ENCODE results near the gene TAP2.
A peak's percentile ranks its signal among the peaks of the same experiment; 100 is the strongest.
"Not testable (repeated sequence)": the region's sequence is repeated elsewhere in the genome, so short reads cannot be mapped to it uniquely, and the experiment has no call there.

Gene TAP2

DNA sequence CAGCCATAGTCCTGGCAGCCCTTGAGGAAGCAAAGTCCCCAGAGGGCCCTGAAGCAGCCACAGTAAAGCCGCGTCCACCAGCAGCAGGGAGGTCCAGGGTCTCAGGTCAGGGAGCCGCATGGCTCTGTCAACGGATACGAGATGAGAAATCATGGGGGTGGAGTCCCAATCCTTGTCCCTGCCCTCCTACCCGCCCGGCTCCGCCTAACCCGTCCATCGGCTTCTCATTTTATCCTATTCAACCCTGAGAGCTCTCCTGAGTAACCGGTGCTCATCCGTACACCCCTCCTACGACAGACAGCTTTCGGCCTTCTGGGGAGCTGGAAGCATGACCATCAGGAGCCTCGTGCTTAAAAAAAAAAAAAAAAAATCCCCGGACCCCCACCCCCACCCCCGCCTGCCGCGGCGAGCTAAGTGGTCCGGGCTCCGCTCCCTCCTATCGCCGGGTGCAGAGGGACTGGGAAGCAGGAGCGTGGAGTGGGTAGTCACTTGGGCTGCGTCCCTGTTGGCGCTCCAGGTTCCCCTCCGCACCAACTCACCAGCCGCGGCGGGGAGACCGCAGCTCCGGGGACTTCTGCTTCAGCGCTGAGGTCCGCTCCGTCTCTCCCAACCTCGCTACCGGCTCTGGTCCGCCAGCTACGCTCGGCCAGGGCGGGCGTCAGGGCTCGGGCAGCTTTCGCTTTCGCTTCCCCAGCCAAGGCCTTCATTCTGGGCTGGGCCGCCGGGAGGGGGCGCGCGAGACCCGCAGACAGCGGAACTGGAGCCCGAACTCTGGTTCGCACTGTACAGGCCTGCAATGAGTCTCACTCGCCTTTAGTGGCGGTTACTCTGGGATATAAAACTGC, at the start of gene TAP2:
TAP2 (minus strand) TSS at position 626 of the 845 bp plus-strand sequence; CDS start at position 120, 506 bp downstream.
- DNase-seq (ENCODE audit: low spot score): peak; percentile 93

DNA sequence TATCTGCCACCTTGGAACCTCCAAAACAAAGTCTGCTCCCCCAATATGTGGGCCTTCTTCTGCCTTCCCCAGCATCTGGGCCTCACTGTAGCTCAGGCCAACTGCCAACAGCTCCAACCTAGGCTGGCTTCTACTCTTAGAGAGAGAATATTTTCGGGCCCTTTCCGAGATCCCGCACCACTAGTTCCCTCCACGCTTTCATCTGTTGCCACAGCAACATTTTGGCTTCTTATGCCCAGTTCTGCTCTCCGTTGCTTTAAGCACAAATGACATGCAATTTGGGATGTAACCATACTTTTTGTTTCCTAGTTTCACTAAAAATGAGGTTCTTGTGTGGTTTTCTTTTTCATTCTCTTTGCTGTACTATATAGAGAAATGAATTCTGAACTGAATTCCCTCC, 49.1 kb upstream of the TAP2 start:
- no peak for DNase-seq (ENCODE audit: low spot score)

DNA sequence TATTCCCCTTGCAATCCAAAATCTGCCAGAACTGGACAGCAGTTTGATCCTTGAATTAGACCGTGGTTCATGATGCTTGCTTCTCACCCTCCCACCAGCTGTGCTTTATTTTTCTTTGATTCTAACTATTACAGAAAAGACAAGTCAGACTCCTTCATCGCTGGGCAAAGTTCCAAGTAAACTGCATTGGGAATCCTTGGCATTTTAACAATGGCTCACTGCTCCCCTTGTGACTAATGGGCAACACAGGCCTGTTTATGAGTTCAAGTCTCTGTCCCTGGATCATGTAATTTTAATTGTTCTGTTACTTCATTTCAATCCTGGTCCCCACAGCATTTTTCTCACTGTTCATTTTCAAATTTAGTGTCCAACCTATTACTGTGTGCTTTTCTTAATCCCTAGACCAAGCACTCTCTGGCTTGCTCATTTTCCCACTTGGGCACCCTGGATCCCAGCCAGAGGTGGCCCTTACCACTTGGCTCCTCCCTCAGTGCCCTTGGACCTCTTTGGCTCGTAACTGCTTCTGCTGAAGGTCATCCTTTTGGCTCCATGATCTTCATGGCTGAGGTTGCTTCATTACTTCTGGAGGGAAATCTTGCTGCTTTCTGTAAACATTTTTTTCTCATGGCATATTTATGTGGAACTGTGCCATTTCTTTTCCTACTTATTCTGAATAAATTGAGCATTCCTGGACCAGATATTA, 48.3 kb upstream of the TAP2 start:
- DNase-seq (ENCODE audit: low spot score): peak; percentile 74

DNA sequence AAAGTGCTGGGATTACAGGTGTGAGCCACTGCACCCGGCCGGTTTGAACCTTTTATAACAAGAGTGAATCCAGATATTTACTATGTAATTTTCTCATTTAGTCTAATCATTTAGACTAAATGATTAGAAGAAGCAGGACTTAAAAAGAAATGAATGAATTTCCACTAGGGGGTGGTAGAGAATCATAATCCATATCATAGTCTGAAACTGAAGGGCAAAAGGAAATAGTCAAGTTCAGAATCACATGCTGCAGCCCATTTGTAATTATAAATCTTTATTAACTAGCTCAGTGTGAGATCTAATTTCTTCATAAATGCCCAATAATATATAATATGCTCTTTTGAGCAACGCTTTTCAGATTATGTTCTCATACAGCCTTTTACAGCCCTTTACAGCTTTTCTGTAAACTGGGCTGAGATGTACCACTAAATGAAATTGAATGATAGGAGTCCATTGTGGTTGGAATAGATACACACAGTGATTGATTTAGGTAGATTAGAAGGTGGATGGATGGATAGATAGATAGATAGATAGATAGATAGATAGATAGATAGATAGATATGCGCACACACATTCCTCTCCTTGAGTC, 47.3 kb upstream of the TAP2 start:
- peak; percentile 76 for DNase-seq (ENCODE audit: low spot score)

GRCh38 chr6:32883789-32884188, 45.2 kb upstream of the TAP2 start:
- DNase-seq (ENCODE audit: low spot score): no peak

DNA sequence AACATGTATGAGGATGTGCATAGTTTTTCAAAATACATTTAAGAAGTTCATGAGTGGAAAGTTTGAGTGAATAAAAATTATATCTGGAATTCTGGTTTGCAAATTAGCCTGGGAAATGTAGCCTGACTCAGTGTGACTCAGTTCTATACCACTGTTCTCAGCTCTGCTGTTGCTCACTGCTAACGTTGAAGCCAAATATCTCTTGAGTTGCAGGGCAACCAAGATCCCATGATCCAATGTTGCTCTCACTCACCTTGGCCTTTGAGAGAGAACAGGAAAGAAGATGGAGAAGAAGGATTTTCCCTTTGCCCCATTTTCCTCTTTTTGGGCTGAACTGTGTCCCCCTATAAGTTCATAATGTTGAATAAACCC, 44.3 kb upstream of the TAP2 start:
- DNase-seq (ENCODE audit: low spot score): peak; percentile 79

GRCh38 chr6:32880962-32881361, 42.4 kb upstream of the TAP2 start:
- not testable (repeated sequence) for DNase-seq (ENCODE audit: low spot score)

GRCh38 chr6:32879691-32880090, 41.2 kb upstream of the TAP2 start:
- no peak for DNase-seq (ENCODE audit: low spot score)

DNA sequence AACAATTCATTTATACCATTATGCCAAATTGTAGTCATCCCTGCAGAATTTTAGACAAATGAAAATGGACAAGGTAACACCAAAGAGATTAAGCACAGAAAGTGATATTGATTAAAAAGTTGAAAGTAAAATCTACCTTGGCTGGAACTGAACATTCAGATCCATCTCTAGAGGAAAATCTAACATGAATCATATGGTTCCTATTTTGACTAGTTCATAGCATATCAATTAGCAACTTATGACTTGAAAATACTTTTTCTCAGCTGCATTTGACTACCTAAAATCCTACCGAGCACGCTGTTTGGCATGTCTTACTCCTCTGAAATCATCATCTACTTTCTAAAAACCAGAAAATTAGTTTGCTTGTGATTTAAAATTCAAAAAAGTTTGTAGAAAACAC, 38.1 kb upstream of the TAP2 start:
- no peak for DNase-seq (ENCODE audit: low spot score)

- DNase-seq (ENCODE audit: low spot score): not testable (repeated sequence)
These were observed 35.4 kb upstream of the TAP2 start for GRCh38 chr6:32873947-32874346.

DNA sequence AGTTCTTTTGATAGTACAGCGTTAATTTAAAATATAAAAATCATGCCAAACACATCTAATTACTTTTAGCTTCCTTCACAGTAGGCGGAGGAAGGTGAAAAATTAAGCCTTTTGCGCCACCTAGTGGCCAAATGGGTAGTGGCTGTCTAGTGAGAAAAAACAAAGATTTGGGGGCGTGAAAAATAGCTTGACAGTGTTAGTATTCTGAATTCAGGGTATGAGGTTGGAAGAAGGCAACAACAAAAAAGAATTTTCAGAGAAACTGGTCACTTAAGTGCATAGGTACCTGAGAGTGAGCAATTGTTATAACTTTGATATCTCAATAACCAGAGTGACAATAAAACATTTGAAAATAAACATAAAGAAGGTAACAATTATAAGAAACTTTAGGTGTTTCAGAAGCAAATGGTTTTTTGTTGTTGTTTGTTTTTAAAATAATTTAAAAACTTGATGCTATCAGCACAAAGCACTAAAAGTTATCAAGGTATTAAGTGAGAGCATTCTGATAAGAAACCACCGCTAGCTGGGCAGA, 29.8 kb upstream of the TAP2 start:
- DNase-seq (ENCODE audit: low spot score): peak; percentile 75

GRCh38 chr6:32867554-32868256, 29.2 kb upstream of the TAP2 start:
- no peak for DNase-seq (ENCODE audit: low spot score)

GRCh38 chr6:32867022-32867477, 28.5 kb upstream of the TAP2 start:
- DNase-seq (ENCODE audit: low spot score): no peak

DNA sequence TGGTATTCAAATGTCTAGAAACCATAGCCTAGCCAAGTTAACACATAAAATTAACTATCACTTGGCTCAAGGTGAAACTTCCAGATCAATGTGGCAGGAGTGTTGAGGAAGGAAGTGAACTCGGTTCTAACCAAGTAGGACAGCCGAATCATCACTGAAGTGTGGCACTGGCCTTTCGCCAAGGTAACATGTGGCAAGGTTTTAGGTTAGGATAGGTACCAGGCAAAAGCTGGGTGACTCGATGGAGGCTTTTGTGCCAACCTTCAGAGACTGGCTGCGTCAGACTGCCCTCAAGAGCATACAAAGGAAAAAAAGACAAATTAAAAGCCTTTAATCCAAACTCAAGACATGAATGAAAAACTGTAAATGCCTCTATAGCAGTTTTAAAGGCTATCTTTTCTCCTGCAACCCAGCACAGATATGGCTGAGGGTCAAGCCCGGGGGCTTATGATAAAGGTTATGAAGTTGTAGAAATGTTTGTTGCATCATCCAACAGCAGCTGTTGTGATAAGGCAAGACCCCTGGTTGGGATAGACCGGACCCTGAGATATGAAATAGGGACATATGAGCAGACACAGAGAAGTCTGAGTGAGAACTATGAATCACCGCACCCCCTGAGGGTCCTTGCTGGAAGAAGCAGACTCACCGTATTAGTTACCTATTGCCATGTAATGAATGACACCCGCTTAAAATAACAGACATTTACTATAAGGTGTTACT, 27.3 kb upstream of the TAP2 start:
- no peak for DNase-seq (ENCODE audit: low spot score)

GRCh38 chr6:32862725-32863124, 24.2 kb upstream of the TAP2 start:
- no peak for DNase-seq (ENCODE audit: low spot score)

DNA sequence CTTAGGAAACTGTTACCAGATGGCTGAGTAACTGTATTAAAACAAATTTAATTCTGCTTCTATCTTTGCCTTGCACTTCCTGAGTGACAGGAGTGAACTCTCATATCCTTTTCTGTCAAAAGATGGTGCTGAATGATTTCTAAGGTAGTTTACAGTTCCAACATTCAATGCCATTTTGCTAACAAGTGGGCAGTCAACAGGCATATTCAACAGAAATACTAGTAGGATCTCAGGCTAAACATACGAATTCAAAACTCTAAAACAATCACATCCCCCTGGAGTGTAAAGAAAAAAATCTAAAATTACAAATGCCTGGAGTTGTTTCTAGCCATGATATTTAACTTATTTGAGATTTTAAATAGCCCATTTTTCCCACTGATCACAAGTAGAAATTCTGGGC, 22.1 kb upstream of the TAP2 start:
- no peak for DNase-seq (ENCODE audit: low spot score)

- no peak for DNase-seq (ENCODE audit: low spot score)
These were observed 19.7 kb upstream of the TAP2 start for GRCh38 chr6:32858194-32858593.

GRCh38 chr6:32857156-32857891, 18.8 kb upstream of the TAP2 start:
- no peak for DNase-seq (ENCODE audit: low spot score)

GRCh38 chr6:32855467-32856174, 17.1 kb upstream of the TAP2 start:
- DNase-seq (ENCODE audit: low spot score): no peak
